DOHH2 (cell line): ENCODE measurements around the gene DENND1A.

Experiments used
- H3F3A ChIP-seq: fragments of 200-600 bp; sonication (generic), shearing (Covaris generic); 2 replicates; pipeline ENCODE4 v1.6.0; 2016; ENCODE audit warnings: antibody characterized with exemption, mild to moderate bottlenecking; ENCODE audit not compliant: control insufficient read depth, insufficient read depth
- H3K27ac ChIP-seq: fragments of 200-600 bp; sonication (generic); 2 replicates; pipeline ENCODE4 v1.5.1; 2014; ENCODE audit warnings: low read depth, mild to moderate bottlenecking, low read length, moderate library complexity
- H3K27me3 ChIP-seq: fragments of 200-600 bp; sonication (generic); 2 replicates; pipeline ENCODE4 v1.6.1; 2014; ENCODE audit warnings: mild to moderate bottlenecking, low read length, mixed read lengths; ENCODE audit not compliant: control insufficient read depth
- H3K36me3 ChIP-seq: fragments of 200-600 bp; sonication (generic); 2 replicates; pipeline ENCODE4 v1.6.1; 2014; ENCODE audit warnings: mild to moderate bottlenecking, low read length, moderate library complexity, mixed read lengths; ENCODE audit not compliant: control insufficient read depth
- H3K4me1 ChIP-seq: fragments of 200-600 bp; sonication (generic); 2 replicates; pipeline ENCODE4 v1.6.1; 2014; ENCODE audit warnings: mild to moderate bottlenecking, low read length, mixed read lengths; ENCODE audit not compliant: control insufficient read depth
- H3K4me2 ChIP-seq: fragments of 200-600 bp; sonication (generic); 2 replicates; pipeline ENCODE4 v1.6.0; 2014; ENCODE audit warnings: mild to moderate bottlenecking, low read length, moderate library complexity
- H3K4me3 ChIP-seq: fragments of 200-600 bp; sonication (generic); 2 replicates; pipeline ENCODE4 v1.5.1; 2014; ENCODE audit warnings: mild to moderate bottlenecking, low read length, mixed read lengths
- H3K79me2 ChIP-seq: fragments of 200-600 bp; sonication (generic); 2 replicates; pipeline ENCODE4 v1.6.1; 2014; ENCODE audit warnings: mild to moderate bottlenecking, low read length, mixed read lengths; ENCODE audit not compliant: control insufficient read depth
- H3K9me2 ChIP-seq: fragments of 200-600 bp; sonication (generic); replicated peaks from 2 replicates; pipeline ENCODE4 v1.6.1; 2014; ENCODE audit warnings: mild to moderate bottlenecking, low read length, mixed read lengths; ENCODE audit not compliant: control insufficient read depth
- H3K9me3 ChIP-seq: fragments of 200-600 bp; sonication (generic); 2 replicates; pipeline ENCODE4 v1.6.1; 2014; ENCODE audit warnings: antibody characterized with exemption, low read length, mixed read lengths; ENCODE audit not compliant: control insufficient read depth, insufficient read depth
- H4K20me1 ChIP-seq: fragments of 200-600 bp; sonication (generic); 2 replicates; pipeline ENCODE4 v1.6.0; 2014; ENCODE audit warnings: low read depth, mild to moderate bottlenecking, antibody characterized with exemption, low read length, moderate library complexity; ENCODE audit not compliant: control insufficient read depth, insufficient read depth
- EZH2phosphoT487 ChIP-seq: fragments of 200-600 bp; sonication (generic); IDR thresholded peaks from 2 replicates; pipeline ENCODE4 v1.6.1; 2017; ENCODE audit warnings: borderline replicate concordance, mild to moderate bottlenecking, antibody characterized with exemption, low read length, moderate library complexity, mixed read lengths
- TF ChIP-seq, protein P1 (sequence below): fragments of 200-600 bp; sonication (generic); IDR thresholded peaks from one replicate; pipeline ENCODE4 v1.5.1; 2014; ENCODE audit warnings: antibody characterized with exemption, mild to moderate bottlenecking, low read depth, low read length; ENCODE audit not compliant: poor library complexity, severe bottlenecking

The DENND1A gene

DNA sequence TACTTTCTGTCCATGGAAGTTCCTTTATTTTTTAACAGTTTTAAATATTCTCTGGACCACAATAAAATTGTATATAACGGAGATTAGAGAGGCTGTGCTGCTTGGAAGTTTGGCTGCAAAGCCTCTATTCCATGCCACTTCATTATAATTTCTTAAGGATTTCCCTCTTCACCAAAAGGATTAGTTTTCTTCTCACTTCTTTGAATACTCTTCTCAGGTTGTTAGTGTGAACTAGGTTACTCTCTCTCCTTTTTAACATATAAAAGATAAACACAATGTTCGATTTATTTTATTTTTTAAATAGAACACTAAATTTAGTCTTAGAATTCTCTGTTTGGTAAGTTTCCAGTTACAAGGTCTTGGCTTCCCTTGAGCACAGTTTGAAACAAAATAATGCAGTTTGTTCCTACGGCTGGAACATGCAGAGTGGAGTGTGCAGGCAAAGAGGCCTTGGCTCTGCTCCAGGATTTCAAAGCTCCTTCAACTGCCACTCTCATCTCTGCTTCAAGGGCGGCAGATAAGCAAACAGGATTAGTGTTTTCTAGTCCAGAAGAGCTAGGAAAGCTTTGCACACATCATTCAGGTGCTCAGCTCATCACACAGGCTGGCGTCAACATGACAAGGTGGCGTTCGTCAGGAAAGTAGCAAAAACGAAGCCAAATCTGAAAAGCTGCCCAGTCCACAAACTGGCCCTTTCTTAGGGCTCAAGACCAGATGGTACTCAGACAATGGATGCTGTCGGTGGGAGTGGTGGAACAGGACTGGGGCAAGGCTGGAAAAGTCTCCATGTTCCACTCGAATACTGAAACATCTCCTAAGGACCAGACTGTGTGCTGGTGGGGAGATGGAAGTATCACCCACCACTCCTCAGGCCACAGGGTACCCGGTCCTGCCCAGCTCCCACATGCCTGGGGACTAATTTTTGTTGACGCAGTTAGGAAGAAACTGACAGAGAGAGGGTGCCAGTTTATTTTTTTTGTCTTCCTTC is 287.3 kb downstream of the DENND1A start:
- no peak for TF ChIP-seq EZH2phosphoT487
- TF ChIP-seq, protein P1, sequence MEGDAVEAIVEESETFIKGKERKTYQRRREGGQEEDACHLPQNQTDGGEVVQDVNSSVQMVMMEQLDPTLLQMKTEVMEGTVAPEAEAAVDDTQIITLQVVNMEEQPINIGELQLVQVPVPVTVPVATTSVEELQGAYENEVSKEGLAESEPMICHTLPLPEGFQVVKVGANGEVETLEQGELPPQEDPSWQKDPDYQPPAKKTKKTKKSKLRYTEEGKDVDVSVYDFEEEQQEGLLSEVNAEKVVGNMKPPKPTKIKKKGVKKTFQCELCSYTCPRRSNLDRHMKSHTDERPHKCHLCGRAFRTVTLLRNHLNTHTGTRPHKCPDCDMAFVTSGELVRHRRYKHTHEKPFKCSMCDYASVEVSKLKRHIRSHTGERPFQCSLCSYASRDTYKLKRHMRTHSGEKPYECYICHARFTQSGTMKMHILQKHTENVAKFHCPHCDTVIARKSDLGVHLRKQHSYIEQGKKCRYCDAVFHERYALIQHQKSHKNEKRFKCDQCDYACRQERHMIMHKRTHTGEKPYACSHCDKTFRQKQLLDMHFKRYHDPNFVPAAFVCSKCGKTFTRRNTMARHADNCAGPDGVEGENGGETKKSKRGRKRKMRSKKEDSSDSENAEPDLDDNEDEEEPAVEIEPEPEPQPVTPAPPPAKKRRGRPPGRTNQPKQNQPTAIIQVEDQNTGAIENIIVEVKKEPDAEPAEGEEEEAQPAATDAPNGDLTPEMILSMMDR: no peak
- no peaks in the 10 kb centered on the region for H3K36me3 ChIP-seq
- H3K9me3 ChIP-seq: no peaks in the 10 kb centered on the region
- no peaks in the 10 kb centered on the region for H3K27me3 ChIP-seq
- no peak overlapping the region for H3K27ac ChIP-seq
- H3K79me2 ChIP-seq: no peaks in the 10 kb centered on the region
- no peaks in the 10 kb centered on the region for H3K9me2 ChIP-seq
- no peak overlapping the region for H3K4me2 ChIP-seq
- H4K20me1 ChIP-seq: no peaks in the 10 kb centered on the region
- H3K4me1 ChIP-seq: no peaks in the 10 kb centered on the region
- no peaks in the 10 kb centered on the region for H3F3A ChIP-seq
- no peak overlapping the region for H3K4me3 ChIP-seq

DNA sequence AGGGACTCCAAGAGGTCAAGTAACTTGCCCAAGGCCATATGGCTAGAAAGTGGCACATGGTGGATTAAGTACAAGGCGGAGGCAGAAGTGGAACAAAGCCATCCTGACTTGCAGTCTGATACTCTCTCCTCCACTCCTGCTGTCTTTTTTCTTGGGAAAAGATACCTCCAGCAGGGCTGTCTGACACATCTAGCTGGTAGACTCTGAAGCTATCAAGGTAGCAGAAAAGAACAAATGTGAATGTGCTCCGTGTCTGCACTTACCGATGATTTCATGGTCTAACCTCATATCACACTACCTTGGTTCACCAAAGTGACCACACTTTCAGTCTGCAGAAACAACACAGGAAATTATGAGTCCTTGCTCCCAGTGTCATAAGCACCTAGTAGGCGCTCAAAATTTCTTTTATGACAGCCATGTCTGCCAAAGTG is 289.1 kb downstream of the DENND1A start:
- no peak overlapping the region for H3K4me3 ChIP-seq
- H3K36me3 ChIP-seq: no peaks in the 10 kb centered on the region
- no peak overlapping the region for H3K4me2 ChIP-seq
- H4K20me1 ChIP-seq: no peaks in the 10 kb centered on the region
- H3K9me2 ChIP-seq: no peaks in the 10 kb centered on the region
- no peaks in the 10 kb centered on the region for H3K79me2 ChIP-seq
- H3K9me3 ChIP-seq: no peaks in the 10 kb centered on the region
- H3F3A ChIP-seq: no peaks in the 10 kb centered on the region
- no peak overlapping the region for H3K27ac ChIP-seq
- no peaks in the 10 kb centered on the region for H3K4me1 ChIP-seq
- TF ChIP-seq EZH2phosphoT487: no peak
- TF ChIP-seq, protein P1: no peak
- no peaks in the 10 kb centered on the region for H3K27me3 ChIP-seq

DNA sequence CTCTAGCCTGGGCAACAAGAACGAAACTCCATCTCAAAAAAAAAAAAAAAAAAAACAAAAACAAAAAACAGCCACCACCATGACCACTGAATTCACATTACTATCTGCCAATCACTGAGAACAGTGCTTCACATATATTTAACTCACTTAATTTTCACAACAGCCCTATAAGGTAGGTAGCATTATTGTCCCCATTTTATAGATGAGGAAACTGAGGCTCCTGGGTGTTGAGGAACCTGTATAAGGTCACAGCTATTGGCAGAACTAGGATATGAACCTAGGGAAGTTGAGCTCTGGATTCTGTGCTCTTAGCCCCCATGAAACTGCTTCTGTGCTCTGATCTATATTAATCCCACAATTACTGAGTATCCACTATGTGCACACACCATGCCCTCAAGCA is 290.2 kb downstream of the DENND1A start:
- no peak overlapping the region for H3K4me3 ChIP-seq
- H3K27me3 ChIP-seq: no peaks in the 10 kb centered on the region
- H4K20me1 ChIP-seq: no peaks in the 10 kb centered on the region
- H3K9me2 ChIP-seq: no peaks in the 10 kb centered on the region
- TF ChIP-seq, protein P1: no peak
- TF ChIP-seq EZH2phosphoT487: no peak
- H3K4me2 ChIP-seq: no peak overlapping the region
- no peaks in the 10 kb centered on the region for H3K4me1 ChIP-seq
- H3K79me2 ChIP-seq: no peaks in the 10 kb centered on the region
- no peak overlapping the region for H3K27ac ChIP-seq
- H3K36me3 ChIP-seq: no peaks in the 10 kb centered on the region
- no peaks in the 10 kb centered on the region for H3K9me3 ChIP-seq
- no peaks in the 10 kb centered on the region for H3F3A ChIP-seq
